Activated naive CD8-positive, alpha-beta T cell treated with anti-CD3 and anti-CD28 coated beads, Interleukin-2, amount 50 U/mL, for 24 hours (primary cell): ENCODE results near the gene VSTM2A.
"Not testable (repeated sequence)": the region's sequence is repeated elsewhere in the genome, so short reads cannot be mapped to it uniquely, and the experiment has no call there.

Experiments
- ATAC-seq: fragments of 150-1000 bp; cut with Tn5 transposase; one replicate; pipeline ENCODE4 v1.10.0; 2021
- DNase-seq: peaks from one replicate; pipeline ENCODE4 v3.0.0; 2021
- H3K27ac Mint-ChIP-seq: one replicate; pipeline ENCODE4 v1.8.0; 2021; ENCODE audit warnings: mild to moderate bottlenecking, mixed read lengths
- H3K27me3 Mint-ChIP-seq: one replicate; pipeline ENCODE4 v1.8.0; 2021; ENCODE audit warnings: mixed read lengths
- H3K36me3 Mint-ChIP-seq: one replicate; pipeline ENCODE4 v1.8.0; 2021; ENCODE audit warnings: low read depth, mixed read lengths
- H3K4me1 Mint-ChIP-seq: one replicate; pipeline ENCODE4 v1.8.0; 2021; ENCODE audit warnings: mixed read lengths
- H3K4me3 Mint-ChIP-seq: one replicate; pipeline ENCODE4 v1.8.0; 2021; ENCODE audit warnings: mild to moderate bottlenecking, moderate library complexity, mixed read lengths
- H3K9me3 Mint-ChIP-seq: one replicate; pipeline ENCODE4 v1.8.0; 2021; ENCODE audit warnings: mixed read lengths

Gene VSTM2A

GRCh38 chr7:54541669-54542625 lies at the start of gene VSTM2A:
TSS of gene VSTM2A (plus strand) at chr7:54542375. CDS start at chr7:54542731, 356 bp downstream.
- H3K36me3 Mint-ChIP-seq: no peaks in the 10 kb centered on the region
- ATAC-seq (no peak), DNase-seq (no peak)
- H3K4me1 Mint-ChIP-seq: no peaks in the 10 kb centered on the region
- peaks cover 37% of the 10 kb centered on the region for H3K27me3 Mint-ChIP-seq
- H3K4me3 Mint-ChIP-seq: no peak within 1 kb of the TSS
- H3K9me3 Mint-ChIP-seq: peaks cover 7% of the 10 kb centered on the region
- H3K27ac Mint-ChIP-seq: no peak within 1 kb of the TSS

DNA sequence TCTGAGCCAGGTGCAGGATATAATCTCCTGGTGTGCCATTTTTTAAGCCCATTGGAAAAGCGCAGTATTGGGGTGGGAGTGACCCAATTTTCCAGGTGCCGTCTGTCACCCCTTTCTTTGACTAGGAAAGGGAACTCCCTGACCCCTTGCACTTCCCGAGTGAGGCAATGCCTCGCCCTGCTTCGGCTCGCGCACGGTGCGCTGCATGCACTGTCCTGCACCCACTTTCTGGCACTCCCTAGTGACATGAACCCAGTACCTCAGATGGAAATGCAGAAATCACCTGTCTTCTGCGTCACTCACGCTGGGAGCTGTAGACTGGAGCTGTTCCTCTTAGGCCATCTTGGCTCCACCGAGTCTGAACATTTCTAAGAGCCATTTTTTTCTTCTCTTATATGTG lies 37.6 kb upstream of the VSTM2A start:
- not testable (repeated sequence) for H3K27ac Mint-ChIP-seq, H3K36me3 Mint-ChIP-seq, H3K27me3 Mint-ChIP-seq, H3K4me3 Mint-ChIP-seq, DNase-seq, H3K9me3 Mint-ChIP-seq, ATAC-seq, H3K4me1 Mint-ChIP-seq

GRCh38 chr7:54529568-54529967 lies 12.6 kb upstream of the VSTM2A start:
- DNase-seq: no peak
- no peaks in the 10 kb centered on the region for H3K27me3 Mint-ChIP-seq
- H3K9me3 Mint-ChIP-seq: peaks cover 26% of the 10 kb centered on the region

DNA sequence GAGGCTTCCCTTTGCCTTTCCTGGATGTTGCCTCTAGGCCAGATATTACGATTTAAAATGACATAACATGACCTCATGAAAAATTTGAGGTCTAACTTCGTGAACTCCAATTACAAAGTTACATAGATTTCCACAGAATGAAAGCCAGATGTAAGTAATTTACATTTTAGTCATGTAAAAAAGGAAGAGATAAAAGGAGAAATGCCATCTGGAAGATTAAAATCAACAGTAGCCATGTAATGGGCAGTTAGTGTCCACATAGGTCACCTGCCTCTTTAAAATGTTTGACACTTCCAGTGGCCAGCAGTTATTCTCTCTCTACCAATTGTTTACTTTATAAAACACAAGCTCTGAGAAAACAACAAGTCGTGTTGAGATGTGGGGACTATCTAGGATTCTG lies 4.1 kb upstream of the VSTM2A start:
- ATAC-seq (no peak), DNase-seq (no peak)
- Mint-ChIP-seq H3K27me3 (peaks cover 18% of the 10 kb centered on the region), H3K9me3 (peaks cover 11% of the 10 kb centered on the region), H3K4me1 (no peaks in the 10 kb centered on the region), H3K4me3 (no peak overlapping the region), H3K36me3 (no peaks in the 10 kb centered on the region), H3K27ac (no peak overlapping the region)

More at GRCh38 chr7:54529568-54529967, 12.6 kb upstream of the VSTM2A start:
- H3K27ac Mint-ChIP-seq: no peak overlapping the region
- H3K36me3 Mint-ChIP-seq: no peaks in the 10 kb centered on the region
- no peak for ATAC-seq
- no peaks in the 10 kb centered on the region for H3K4me1 Mint-ChIP-seq
- no peak overlapping the region for H3K4me3 Mint-ChIP-seq

- H3K27ac Mint-ChIP-seq: no peak overlapping the region
- H3K4me1 Mint-ChIP-seq: no peaks in the 10 kb centered on the region
- peaks cover 7% of the 10 kb centered on the region for H3K9me3 Mint-ChIP-seq
- no peak for DNase-seq
- H3K27me3 Mint-ChIP-seq: peaks cover 38% of the 10 kb centered on the region
- ATAC-seq: no peak
- H3K4me3 Mint-ChIP-seq: no peak overlapping the region
- no peaks in the 10 kb centered on the region for H3K36me3 Mint-ChIP-seq
Measured at GRCh38 chr7:54543051-54543488, 895 bp downstream of the VSTM2A start.

- DNase-seq (no peak), ATAC-seq (no peak)
- H3K36me3 Mint-ChIP-seq: no peaks in the 10 kb centered on the region
- peaks cover 39% of the 10 kb centered on the region for H3K27me3 Mint-ChIP-seq
- no peaks in the 10 kb centered on the region for H3K4me1 Mint-ChIP-seq
- no peak overlapping the region for H3K27ac Mint-ChIP-seq
- no peak overlapping the region for H3K4me3 Mint-ChIP-seq
- peaks cover 7% of the 10 kb centered on the region for H3K9me3 Mint-ChIP-seq
Measured at GRCh38 chr7:54544149-54544526, 2.0 kb downstream of the VSTM2A start.

GRCh38 chr7:54544527-54545240 lies 2.5 kb downstream of the VSTM2A start:
- Mint-ChIP-seq H3K9me3 (peaks cover 7% of the 10 kb centered on the region), H3K27me3 (peaks cover 39% of the 10 kb centered on the region), H3K27ac (no peak overlapping the region), H3K36me3 (no peaks in the 10 kb centered on the region), H3K4me3 (no peak overlapping the region), H3K4me1 (no peaks in the 10 kb centered on the region)
- no peak for ATAC-seq
- no peak for DNase-seq

GRCh38 chr7:54545241-54545563 lies 3.0 kb downstream of the VSTM2A start:
- Mint-ChIP-seq H3K27ac (no peak overlapping the region), H3K9me3 (peaks cover 7% of the 10 kb centered on the region), H3K36me3 (no peaks in the 10 kb centered on the region), H3K4me1 (no peaks in the 10 kb centered on the region), H3K4me3 (no peak overlapping the region), H3K27me3 (peaks cover 39% of the 10 kb centered on the region)
- ATAC-seq: no peak
- DNase-seq: no peak

DNA sequence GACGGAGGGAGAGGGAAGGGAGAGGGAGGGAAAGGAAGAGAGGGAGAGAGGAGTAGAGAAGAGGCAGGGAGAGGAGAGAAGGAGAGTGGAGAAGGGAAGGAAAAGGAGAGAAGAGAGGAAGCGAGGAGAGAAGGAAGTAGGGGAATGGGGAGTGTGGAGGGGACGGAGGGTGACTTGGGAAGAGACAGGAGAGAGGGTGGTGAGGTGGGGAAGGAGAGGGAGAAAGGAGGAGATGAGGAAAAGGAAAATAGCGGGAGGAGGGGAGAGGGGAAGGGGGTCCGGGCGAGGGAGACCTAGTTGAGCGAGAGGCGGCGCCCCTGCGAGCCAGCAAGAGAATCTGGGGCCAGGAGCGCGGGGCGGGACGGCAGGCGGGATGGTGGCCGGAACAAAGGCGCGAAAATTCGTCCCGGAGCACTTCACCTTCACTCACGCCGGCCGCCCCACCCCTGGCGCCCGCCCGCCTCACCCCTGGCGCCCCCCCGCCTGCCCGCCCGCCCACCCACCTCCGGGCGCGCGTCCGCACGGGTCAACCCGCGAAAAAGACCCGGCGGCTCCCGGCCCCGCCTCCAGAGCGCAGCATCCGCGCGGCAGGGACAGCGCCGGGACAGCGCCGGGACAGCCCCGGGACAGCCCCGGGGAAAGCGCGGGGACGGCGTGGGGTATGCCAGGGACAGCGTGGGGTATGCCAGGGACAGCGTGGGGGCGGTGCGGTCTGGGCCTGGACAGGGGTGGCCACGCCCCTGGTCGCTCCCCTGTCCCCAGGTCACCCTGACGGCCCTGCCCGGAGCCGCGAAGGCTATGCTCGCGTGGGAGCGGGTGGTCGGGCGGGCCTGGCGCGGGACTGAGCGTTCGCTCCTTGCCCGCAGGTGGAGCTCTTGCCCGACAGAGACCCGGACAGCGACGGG lies 4.2 kb downstream of the VSTM2A start:
- H3K4me3 Mint-ChIP-seq: no peak overlapping the region
- no peaks in the 10 kb centered on the region for H3K36me3 Mint-ChIP-seq
- peaks cover 5% of the 10 kb centered on the region for H3K9me3 Mint-ChIP-seq
- DNase-seq: peak; percentile 3
- H3K4me1 Mint-ChIP-seq: no peaks in the 10 kb centered on the region
- peak; percentile 24 for ATAC-seq
- no peak overlapping the region for H3K27ac Mint-ChIP-seq
- H3K27me3 Mint-ChIP-seq: peaks cover 36% of the 10 kb centered on the region

GRCh38 chr7:54546986-54547314 lies 4.8 kb downstream of the VSTM2A start:
- DNase-seq (no peak), ATAC-seq (no peak)
- Mint-ChIP-seq H3K27me3 (peaks cover 30% of the 10 kb centered on the region), H3K9me3 (no peaks in the 10 kb centered on the region), H3K4me1 (no peaks in the 10 kb centered on the region), H3K4me3 (no peak overlapping the region), H3K36me3 (no peaks in the 10 kb centered on the region), H3K27ac (no peak overlapping the region)

DNA sequence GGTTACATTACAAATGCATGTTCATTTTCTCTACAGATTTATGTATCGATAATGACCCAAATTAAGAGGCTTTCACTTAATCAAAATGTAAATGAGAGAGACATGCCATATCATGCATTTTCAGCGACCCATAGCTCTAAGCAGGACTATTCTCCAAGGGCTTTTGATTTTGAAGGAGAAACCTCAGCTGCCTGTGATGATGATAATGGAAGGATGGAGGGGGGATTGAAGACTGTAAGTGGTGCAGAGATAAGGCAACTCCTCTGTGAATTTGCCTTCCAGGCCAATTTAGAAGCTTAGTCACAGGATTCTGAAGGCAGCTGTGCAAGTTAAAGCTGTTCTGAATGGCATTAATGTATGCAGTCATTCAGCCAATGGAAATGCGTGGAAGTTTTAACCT lies 8.3 kb downstream of the VSTM2A start:
- ATAC-seq (no peak), DNase-seq (no peak)
- no peak overlapping the region for H3K27ac Mint-ChIP-seq
- H3K27me3 Mint-ChIP-seq: peaks cover 5% of the 10 kb centered on the region
- no peaks in the 10 kb centered on the region for H3K4me1 Mint-ChIP-seq
- peaks cover 6% of the 10 kb centered on the region for H3K9me3 Mint-ChIP-seq
- no peaks in the 10 kb centered on the region for H3K36me3 Mint-ChIP-seq
- H3K4me3 Mint-ChIP-seq: no peak overlapping the region

DNA sequence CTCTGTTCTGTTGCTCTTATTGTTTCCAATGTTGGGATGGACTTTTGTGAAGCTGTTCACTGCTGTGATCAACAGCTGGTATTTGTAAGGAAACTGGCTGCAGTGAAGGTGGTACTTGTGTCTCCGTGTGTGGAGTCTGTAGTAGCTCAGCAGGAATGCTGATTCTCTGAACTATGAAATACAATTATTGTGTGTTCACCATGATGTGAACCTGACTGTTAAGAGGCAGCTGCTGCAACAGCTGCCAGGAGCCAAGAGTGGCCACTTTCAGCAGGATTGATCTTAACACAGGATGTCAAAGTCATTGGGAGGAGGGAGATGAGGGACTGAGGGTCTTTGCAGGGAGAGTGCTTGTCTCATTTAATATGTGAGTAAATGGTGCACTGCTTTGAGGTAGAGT lies 13.9 kb downstream of the VSTM2A start:
- DNase-seq (no peak), ATAC-seq (no peak)
- no peak overlapping the region for H3K27ac Mint-ChIP-seq
- peaks cover 6% of the 10 kb centered on the region for H3K9me3 Mint-ChIP-seq
- H3K4me1 Mint-ChIP-seq: no peaks in the 10 kb centered on the region
- H3K4me3 Mint-ChIP-seq: no peak overlapping the region
- H3K36me3 Mint-ChIP-seq: no peaks in the 10 kb centered on the region
- H3K27me3 Mint-ChIP-seq: no peaks in the 10 kb centered on the region

DNA sequence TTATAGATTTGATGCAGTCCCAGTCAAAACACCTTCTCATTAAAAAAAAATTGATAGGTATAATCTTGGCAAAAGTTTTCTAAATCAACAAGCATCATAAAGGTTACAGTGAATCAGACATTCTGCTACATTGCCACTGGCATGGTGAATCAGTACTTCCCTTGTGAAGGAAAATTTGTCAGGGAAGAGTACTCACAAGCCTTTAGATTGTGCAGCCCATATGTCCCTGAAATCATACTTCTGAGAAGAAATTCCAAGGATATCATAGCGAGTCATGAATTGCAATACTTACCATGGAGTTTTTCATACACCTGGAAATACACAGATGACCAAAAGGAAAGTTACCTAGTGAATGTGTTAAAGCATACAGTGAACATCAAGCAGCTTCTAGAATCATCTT lies 17.2 kb downstream of the VSTM2A start:
- H3K9me3 Mint-ChIP-seq: no peaks in the 10 kb centered on the region
- DNase-seq (no peak), ATAC-seq (no peak)
- no peaks in the 10 kb centered on the region for H3K27me3 Mint-ChIP-seq
- H3K4me1 Mint-ChIP-seq: no peaks in the 10 kb centered on the region
- no peak overlapping the region for H3K4me3 Mint-ChIP-seq
- H3K27ac Mint-ChIP-seq: no peak overlapping the region
- no peaks in the 10 kb centered on the region for H3K36me3 Mint-ChIP-seq

GRCh38 chr7:54560198-54560597 lies 18.0 kb downstream of the VSTM2A start:
- no peak overlapping the region for H3K27ac Mint-ChIP-seq
- H3K27me3 Mint-ChIP-seq: no peaks in the 10 kb centered on the region
- no peak overlapping the region for H3K4me3 Mint-ChIP-seq
- DNase-seq: no peak
- H3K9me3 Mint-ChIP-seq: peaks cover 2% of the 10 kb centered on the region
- no peaks in the 10 kb centered on the region for H3K36me3 Mint-ChIP-seq
- ATAC-seq: no peak
- no peaks in the 10 kb centered on the region for H3K4me1 Mint-ChIP-seq
